ENCODE results near the gene COMMD6.

Gene COMMD6

GRCh38 chr13:75485286-75486062 is 52.2 kb downstream of the COMMD6 start:
- FAIRE-seq, result peak; percentile 49
- peak; percentile 53 for DNase-seq (ENCODE audit: low spot score)

GRCh38 chr13:75482820-75483079 is 54.9 kb downstream of the COMMD6 start:
- no peak for FAIRE-seq
- no peak for DNase-seq (ENCODE audit: low spot score)

- FAIRE-seq (peak; percentile 73), DNase-seq (ENCODE audit: low spot score) (peak; percentile 87)
Measured at GRCh38 chr13:75482070-75482819, 55.4 kb downstream of the COMMD6 start, which contains the start of gene TBC1D4. TBC1D4 (minus strand) TSS chr13:75482169; CDS start chr13:75481767, 402 bp downstream.

GRCh38 chr13:75481176-75482069 is 56.2 kb downstream of the COMMD6 start:
- FAIRE-seq (no peak), DNase-seq (ENCODE audit: low spot score) (no peak)

GRCh38 chr13:75480671-75481175 is 56.9 kb downstream of the COMMD6 start:
- peak; percentile 15 for DNase-seq (ENCODE audit: low spot score)
- no peak for FAIRE-seq

GRCh38 chr13:75479102-75479740 is 58.4 kb downstream of the COMMD6 start:
- no peak for FAIRE-seq
- no peak for DNase-seq (ENCODE audit: low spot score)

GRCh38 chr13:75478659-75479058 is 59.0 kb downstream of the COMMD6 start:
- no peak for FAIRE-seq
- DNase-seq (ENCODE audit: low spot score), result no peak
